ENCODE measurements around the gene ST8SIA6.

Gene ST8SIA6

GRCh38 chr10:17383801-17384555 lies 70.4 kb downstream of the ST8SIA6 start:
- no peak for DNase-seq

- no peak for DNase-seq
These were observed 72.8 kb downstream of the ST8SIA6 start for GRCh38 chr10:17381502-17382142.

GRCh38 chr10:17380888-17381287 lies 73.5 kb downstream of the ST8SIA6 start:
- DNase-seq: no peak

GRCh38 chr10:17380016-17380415 lies 74.4 kb downstream of the ST8SIA6 start:
- no peak for DNase-seq

GRCh38 chr10:17379151-17379690 lies 75.2 kb downstream of the ST8SIA6 start:
- DNase-seq: no peak

GRCh38 chr10:17375936-17376584 lies 78.3 kb downstream of the ST8SIA6 start:
- DNase-seq: no peak

GRCh38 chr10:17368708-17369272 lies 85.6 kb downstream of the ST8SIA6 start:
- DNase-seq: no peak

- DNase-seq: no peak
These were observed 87.7 kb downstream of the ST8SIA6 start for GRCh38 chr10:17366705-17367104.

- DNase-seq: no peak
These were observed 89.0 kb downstream of the ST8SIA6 start for GRCh38 chr10:17365402-17365801.

GRCh38 chr10:17358461-17358860 lies 95.9 kb downstream of the ST8SIA6 start:
- DNase-seq: no peak

- no peak for DNase-seq
These were observed 96.6 kb downstream of the ST8SIA6 start for GRCh38 chr10:17357781-17358180.

GRCh38 chr10:17356820-17357219 lies 97.6 kb downstream of the ST8SIA6 start:
- DNase-seq: no peak

GRCh38 chr10:17354781-17355180 lies 99.6 kb downstream of the ST8SIA6 start:
- DNase-seq: no peak

GRCh38 chr10:17353568-17354300 lies 100.7 kb downstream of the ST8SIA6 start:
- peak; percentile 23 for DNase-seq

GRCh38 chr10:17352583-17352982 lies 101.8 kb downstream of the ST8SIA6 start:
- no peak for DNase-seq

GRCh38 chr10:17351506-17351905 lies 102.9 kb downstream of the ST8SIA6 start:
- DNase-seq: no peak

GRCh38 chr10:17349717-17350116 lies 104.7 kb downstream of the ST8SIA6 start:
- no peak for DNase-seq

GRCh38 chr10:17348501-17349349 lies 105.7 kb downstream of the ST8SIA6 start:
- peak; percentile 53 for DNase-seq

- no peak for DNase-seq
These were observed 106.3 kb downstream of the ST8SIA6 start for GRCh38 chr10:17348011-17348500.

GRCh38 chr10:17344206-17344605 lies 110.2 kb downstream of the ST8SIA6 start:
- no peak for DNase-seq

- no peak for DNase-seq
These were observed 111.3 kb downstream of the ST8SIA6 start for GRCh38 chr10:17343118-17343517.

All from NCI-H1048 (cell line).